IMR-90 (cell line): ENCODE measurements around the gene PRDM2.

Experiments
- BHLHE40 ChIP-seq: fragments of 150-350 bp; IDR thresholded peaks from 2 replicates; pipeline ENCODE4 v1.6.1; 2016; ENCODE audit warnings: mild to moderate bottlenecking, low read depth, low read length
- CEBPB ChIP-seq: IDR thresholded peaks from 2 replicates; pipeline ENCODE4 v1.6.1; 2012; ENCODE audit warnings: low read depth, low read length, improper control_type of control experiment
- FOS ChIP-seq: fragments of 150-350 bp; IDR thresholded peaks from 2 replicates; pipeline ENCODE4 v1.6.1; 2016; ENCODE audit warnings: low read depth, low read length
- MXI1 ChIP-seq: IDR thresholded peaks from 2 replicates; pipeline ENCODE4 v1.6.1; 2012; ENCODE audit warnings: low read depth, mild to moderate bottlenecking, low read length, moderate library complexity, borderline replicate concordance
- POLR2A ChIP-seq: IDR thresholded peaks from 2 replicates; pipeline ENCODE4 v1.6.1; 2012; ENCODE audit warnings: mild to moderate bottlenecking, low read depth, low read length
- RAD21 ChIP-seq: IDR thresholded peaks from 2 replicates; pipeline ENCODE4 v1.6.1; 2012; ENCODE audit warnings: low read length, improper control_type of control experiment
- TF ChIP-seq, protein P1 (sequence below): conservative IDR thresholded peaks from 2 replicates; pipeline ENCODE4 v1.5.1; 2012; ENCODE audit warnings: mild to moderate bottlenecking, low read depth, low read length, improper control_type of control experiment
- TF ChIP-seq, protein P2 (sequence below): fragments of 150-350 bp; IDR thresholded peaks from 2 replicates; pipeline ENCODE4 v1.6.1; 2017; ENCODE audit warnings: mild to moderate bottlenecking, antibody characterized with exemption, low read length, low read depth

DNA sequence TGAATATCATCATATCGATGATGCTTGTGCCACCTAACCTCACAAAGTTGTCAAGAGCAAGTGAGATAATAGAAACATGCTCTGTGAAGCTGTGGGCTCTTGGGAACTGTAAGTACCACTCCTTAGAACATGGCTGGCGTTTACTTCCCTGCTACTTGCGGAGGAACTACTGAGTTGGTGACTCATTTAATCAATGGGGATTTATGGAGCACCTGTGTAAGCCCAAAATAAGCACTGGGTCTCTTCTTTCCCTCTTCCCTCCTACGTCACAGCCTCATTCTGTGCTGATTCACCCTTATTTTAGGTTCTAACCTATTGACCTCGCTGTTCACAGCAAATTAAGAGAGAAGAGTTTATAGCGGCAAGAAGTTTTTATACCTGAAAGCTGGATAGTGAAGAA is 52.9 kb downstream of the PRDM2 start:
- TF ChIP-seq, protein P1, sequence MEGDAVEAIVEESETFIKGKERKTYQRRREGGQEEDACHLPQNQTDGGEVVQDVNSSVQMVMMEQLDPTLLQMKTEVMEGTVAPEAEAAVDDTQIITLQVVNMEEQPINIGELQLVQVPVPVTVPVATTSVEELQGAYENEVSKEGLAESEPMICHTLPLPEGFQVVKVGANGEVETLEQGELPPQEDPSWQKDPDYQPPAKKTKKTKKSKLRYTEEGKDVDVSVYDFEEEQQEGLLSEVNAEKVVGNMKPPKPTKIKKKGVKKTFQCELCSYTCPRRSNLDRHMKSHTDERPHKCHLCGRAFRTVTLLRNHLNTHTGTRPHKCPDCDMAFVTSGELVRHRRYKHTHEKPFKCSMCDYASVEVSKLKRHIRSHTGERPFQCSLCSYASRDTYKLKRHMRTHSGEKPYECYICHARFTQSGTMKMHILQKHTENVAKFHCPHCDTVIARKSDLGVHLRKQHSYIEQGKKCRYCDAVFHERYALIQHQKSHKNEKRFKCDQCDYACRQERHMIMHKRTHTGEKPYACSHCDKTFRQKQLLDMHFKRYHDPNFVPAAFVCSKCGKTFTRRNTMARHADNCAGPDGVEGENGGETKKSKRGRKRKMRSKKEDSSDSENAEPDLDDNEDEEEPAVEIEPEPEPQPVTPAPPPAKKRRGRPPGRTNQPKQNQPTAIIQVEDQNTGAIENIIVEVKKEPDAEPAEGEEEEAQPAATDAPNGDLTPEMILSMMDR = no peak
- TF ChIP-seq POLR2A (no peak), MXI1 (no peak), RAD21 (no peak), CEBPB (no peak), BHLHE40 (no peak), FOS (no peak)
- TF ChIP-seq, protein P2, sequence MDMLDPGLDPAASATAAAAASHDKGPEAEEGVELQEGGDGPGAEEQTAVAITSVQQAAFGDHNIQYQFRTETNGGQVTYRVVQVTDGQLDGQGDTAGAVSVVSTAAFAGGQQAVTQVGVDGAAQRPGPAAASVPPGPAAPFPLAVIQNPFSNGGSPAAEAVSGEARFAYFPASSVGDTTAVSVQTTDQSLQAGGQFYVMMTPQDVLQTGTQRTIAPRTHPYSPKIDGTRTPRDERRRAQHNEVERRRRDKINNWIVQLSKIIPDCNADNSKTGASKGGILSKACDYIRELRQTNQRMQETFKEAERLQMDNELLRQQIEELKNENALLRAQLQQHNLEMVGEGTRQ = no peak
